ENCODE measurements around the gene CCNY. TPM values are rescaled to one million over a fixed set of nuclear protein-coding genes. Genes with fewer than 3 reads are reported as not detected.

Gene CCNY
- total RNA-seq, 3 donors from 2014 or later: 54.8 to 61.6 (median 58.9) TPM

- Mint-ChIP-seq H3K9me3 (no peaks in the 10 kb centered on the region), H3K27me3 (ENCODE audit: low read depth) (peaks cover 11% of the 10 kb centered on the region), H3K4me3 (no peak overlapping the region), H3K4me1 (ENCODE audit: low read depth) (no peaks in the 10 kb centered on the region), H3K36me3 (ENCODE audit: insufficient read depth) (no peaks in the 10 kb centered on the region)
- ATAC-seq: no peak
- DNase-seq: no peak
Measured at GRCh38 chr10:35585356-35585755, 249.0 kb downstream of the CCNY start.

DNA sequence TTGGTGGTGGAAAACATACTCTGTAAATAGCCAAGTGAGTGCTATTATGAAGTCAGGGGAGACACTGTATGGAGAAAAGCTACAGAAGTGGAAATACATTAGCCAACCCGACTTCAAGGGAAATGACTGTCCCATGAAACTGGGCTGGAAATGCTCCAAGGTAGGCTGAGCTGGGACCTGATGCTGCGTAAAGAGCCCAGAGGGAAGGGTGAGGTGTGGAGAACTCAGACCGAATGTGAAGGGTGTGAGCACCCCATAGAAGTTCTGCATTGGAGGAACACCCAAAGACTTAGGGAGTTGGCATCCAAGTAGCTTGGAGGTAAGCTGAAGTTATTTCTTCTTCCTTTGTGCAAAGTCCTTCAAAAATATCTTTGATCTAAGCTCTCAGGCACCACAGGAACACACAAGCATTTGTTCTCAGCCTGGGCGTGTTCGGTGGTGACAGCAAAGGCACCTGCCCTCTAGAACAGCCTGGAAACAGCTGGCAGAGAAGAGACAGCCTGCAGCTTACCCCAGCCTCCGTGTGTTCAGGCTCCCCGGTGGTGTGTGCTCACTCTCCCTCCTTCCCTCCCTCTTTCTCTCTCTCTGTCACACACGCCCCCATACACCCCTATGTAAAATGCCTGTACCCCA, 249.7 kb downstream of the CCNY start:
- H3K9me3 Mint-ChIP-seq: peaks cover 4% of the 10 kb centered on the region
- DNase-seq (no peak), ATAC-seq (no peak)
- no peak overlapping the region for H3K4me3 Mint-ChIP-seq
- peaks cover 10% of the 10 kb centered on the region for H3K27me3 Mint-ChIP-seq (ENCODE audit: low read depth)
- H3K4me1 Mint-ChIP-seq (ENCODE audit: low read depth): no peaks in the 10 kb centered on the region
- no peaks in the 10 kb centered on the region for H3K36me3 Mint-ChIP-seq (ENCODE audit: insufficient read depth)

DNA sequence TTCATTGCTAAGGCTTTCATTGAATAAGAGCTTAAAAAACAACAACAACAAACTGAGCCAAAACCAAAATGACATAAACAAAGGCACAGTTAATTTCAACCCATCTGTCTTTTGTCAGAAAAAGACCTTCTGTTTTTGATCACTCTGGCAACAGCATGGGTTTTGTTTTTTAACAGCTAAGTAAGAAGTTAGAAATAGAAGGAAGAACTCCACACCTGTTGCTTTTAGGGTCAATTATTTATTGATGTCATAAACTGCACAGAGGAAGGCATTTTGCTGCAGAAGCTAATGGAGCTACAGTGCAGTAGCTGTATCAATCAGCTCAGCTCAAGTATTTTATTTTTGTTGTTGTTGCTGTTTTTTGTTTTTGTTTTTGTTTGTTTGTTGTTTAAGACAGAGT, 252.5 kb downstream of the CCNY start:
- H3K27me3 Mint-ChIP-seq (ENCODE audit: low read depth): peaks cover 14% of the 10 kb centered on the region
- no peak for ATAC-seq
- no peaks in the 10 kb centered on the region for H3K36me3 Mint-ChIP-seq (ENCODE audit: insufficient read depth)
- peaks cover 15% of the 10 kb centered on the region for H3K9me3 Mint-ChIP-seq
- H3K4me1 Mint-ChIP-seq (ENCODE audit: low read depth): no peaks in the 10 kb centered on the region
- H3K4me3 Mint-ChIP-seq: no peak overlapping the region
- DNase-seq: no peak

DNA sequence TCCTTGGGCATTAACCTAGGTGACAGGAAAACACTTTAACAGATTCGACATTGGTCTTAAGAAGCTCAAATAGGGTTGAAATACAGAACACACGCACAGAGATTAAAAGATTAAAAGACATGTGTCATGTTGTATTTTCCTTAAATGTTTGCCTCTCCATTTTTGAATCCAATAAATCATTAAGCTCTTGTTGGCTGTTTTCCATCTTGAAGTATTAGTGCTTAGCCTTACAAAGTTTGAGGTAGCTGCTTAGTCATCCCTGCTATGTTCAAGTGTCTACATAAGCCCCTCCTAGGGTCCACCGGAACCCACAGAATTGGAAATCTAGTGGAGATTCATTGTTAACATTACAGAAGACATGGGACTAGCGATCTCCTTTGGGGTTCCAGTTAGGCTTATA, 256.1 kb downstream of the CCNY start:
- DNase-seq (no peak), ATAC-seq (no peak)
- no peak overlapping the region for H3K4me3 Mint-ChIP-seq
- peaks cover 15% of the 10 kb centered on the region for H3K9me3 Mint-ChIP-seq
- peaks cover 10% of the 10 kb centered on the region for H3K27me3 Mint-ChIP-seq (ENCODE audit: low read depth)
- no peaks in the 10 kb centered on the region for H3K36me3 Mint-ChIP-seq (ENCODE audit: insufficient read depth)
- no peaks in the 10 kb centered on the region for H3K4me1 Mint-ChIP-seq (ENCODE audit: low read depth)

- no peak overlapping the region for H3K4me3 Mint-ChIP-seq
- peaks cover 15% of the 10 kb centered on the region for H3K9me3 Mint-ChIP-seq
- no peak for ATAC-seq
- H3K4me1 Mint-ChIP-seq (ENCODE audit: low read depth): no peaks in the 10 kb centered on the region
- DNase-seq: no peak
- H3K36me3 Mint-ChIP-seq (ENCODE audit: insufficient read depth): no peaks in the 10 kb centered on the region
- H3K27me3 Mint-ChIP-seq (ENCODE audit: low read depth): peaks cover 17% of the 10 kb centered on the region
Measured at GRCh38 chr10:35594115-35595079, 258.1 kb downstream of the CCNY start.

GRCh38 chr10:35595106-35595505, 258.8 kb downstream of the CCNY start:
- no peaks in the 10 kb centered on the region for H3K4me1 Mint-ChIP-seq (ENCODE audit: low read depth)
- no peak for ATAC-seq
- H3K9me3 Mint-ChIP-seq: peaks cover 15% of the 10 kb centered on the region
- peaks cover 22% of the 10 kb centered on the region for H3K27me3 Mint-ChIP-seq (ENCODE audit: low read depth)
- DNase-seq: no peak
- no peaks in the 10 kb centered on the region for H3K36me3 Mint-ChIP-seq (ENCODE audit: insufficient read depth)
- no peak overlapping the region for H3K4me3 Mint-ChIP-seq

DNA sequence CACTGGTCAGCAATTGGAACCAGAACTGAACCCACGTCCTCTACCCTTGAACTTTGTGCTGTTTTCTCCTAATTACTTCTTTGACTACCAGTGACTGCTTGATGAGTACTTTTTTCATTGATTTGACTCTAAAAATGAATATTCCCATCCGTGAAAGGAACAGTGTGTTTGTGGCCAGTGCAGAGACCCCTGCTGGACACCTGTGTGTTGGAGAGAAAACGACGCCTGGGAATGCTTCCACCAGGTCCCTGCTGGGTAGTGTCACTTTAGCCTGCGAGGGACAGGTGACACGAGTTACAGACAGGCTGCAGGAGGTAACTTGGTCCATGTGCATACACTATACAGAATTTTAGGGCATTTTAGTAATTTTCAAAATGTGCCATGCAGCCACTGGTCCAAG, 262.1 kb downstream of the CCNY start:
- Mint-ChIP-seq H3K36me3 (ENCODE audit: insufficient read depth) (no peaks in the 10 kb centered on the region), H3K4me1 (ENCODE audit: low read depth) (no peaks in the 10 kb centered on the region), H3K9me3 (peaks cover 15% of the 10 kb centered on the region), H3K4me3 (no peak overlapping the region), H3K27me3 (ENCODE audit: low read depth) (peaks cover 31% of the 10 kb centered on the region)
- DNase-seq (no peak), ATAC-seq (no peak)

DNA sequence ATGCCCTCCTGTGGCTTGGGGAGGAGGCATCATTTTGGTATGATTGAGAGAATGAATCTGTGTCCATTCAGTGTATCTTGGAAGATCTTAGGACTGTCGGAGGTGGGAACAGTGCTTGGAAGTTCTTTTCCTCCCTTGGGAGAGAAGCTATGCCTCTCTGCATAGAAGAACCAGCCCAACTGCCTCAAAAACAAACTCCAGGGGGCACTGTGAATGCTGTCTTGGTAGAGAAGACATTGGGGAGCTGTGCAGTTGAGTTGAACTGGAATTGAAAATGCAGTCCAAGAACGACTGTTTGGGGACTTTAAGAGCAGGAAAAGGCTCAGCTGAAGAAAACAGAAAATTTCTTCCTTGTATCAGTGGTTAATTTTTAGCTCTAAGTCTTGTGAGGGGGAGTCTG, 263.9 kb downstream of the CCNY start:
- peaks cover 15% of the 10 kb centered on the region for H3K9me3 Mint-ChIP-seq
- H3K27me3 Mint-ChIP-seq (ENCODE audit: low read depth): peaks cover 43% of the 10 kb centered on the region
- no peaks in the 10 kb centered on the region for H3K4me1 Mint-ChIP-seq (ENCODE audit: low read depth)
- H3K4me3 Mint-ChIP-seq: no peak overlapping the region
- H3K36me3 Mint-ChIP-seq (ENCODE audit: insufficient read depth): no peaks in the 10 kb centered on the region
- no peak for ATAC-seq
- DNase-seq: no peak

GRCh38 chr10:35605191-35605590, 268.9 kb downstream of the CCNY start, which contains the start of gene GJD4:
Gene GJD4 (plus strand): TSS chr10:35605341. CDS start chr10:35605568, 227 bp downstream.
- H3K9me3 Mint-ChIP-seq: peaks cover 19% of the 10 kb centered on the region
- ATAC-seq: no peak

GRCh38 chr10:35606430-35606829, 270.1 kb downstream of the CCNY start:
- H3K9me3 Mint-ChIP-seq: peaks cover 7% of the 10 kb centered on the region
- H3K36me3 Mint-ChIP-seq (ENCODE audit: insufficient read depth): no peaks in the 10 kb centered on the region
- no peak overlapping the region for H3K4me3 Mint-ChIP-seq
- peaks cover 4% of the 10 kb centered on the region for H3K4me1 Mint-ChIP-seq (ENCODE audit: low read depth)
- H3K27me3 Mint-ChIP-seq (ENCODE audit: low read depth): peaks cover 52% of the 10 kb centered on the region
- DNase-seq (no peak), ATAC-seq (no peak)

More at GRCh38 chr10:35605191-35605590, 268.9 kb downstream of the CCNY start, which contains the start of gene GJD4:
- DNase-seq: no peak
- H3K4me1 Mint-ChIP-seq (ENCODE audit: low read depth): peaks cover 4% of the 10 kb centered on the region
- H3K27me3 Mint-ChIP-seq (ENCODE audit: low read depth): peaks cover 58% of the 10 kb centered on the region
- no peak within 1 kb of the TSS for H3K4me3 Mint-ChIP-seq
- no peaks in the 10 kb centered on the region for H3K36me3 Mint-ChIP-seq (ENCODE audit: insufficient read depth)

- DNase-seq: no peak
- ATAC-seq: peak; percentile 54 to 59
- Mint-ChIP-seq H3K4me3 (peak overlapping the region; percentile 65), H3K36me3 (ENCODE audit: insufficient read depth) (no peaks in the 10 kb centered on the region), H3K4me1 (ENCODE audit: low read depth) (peaks cover 4% of the 10 kb centered on the region), H3K9me3 (peaks cover 5% of the 10 kb centered on the region), H3K27me3 (ENCODE audit: low read depth) (peaks cover 52% of the 10 kb centered on the region)
Measured at GRCh38 chr10:35607475-35608327, 271.4 kb downstream of the CCNY start.

- Mint-ChIP-seq H3K4me3 (no peak overlapping the region), H3K36me3 (ENCODE audit: insufficient read depth) (no peaks in the 10 kb centered on the region), H3K4me1 (ENCODE audit: low read depth) (peaks cover 4% of the 10 kb centered on the region), H3K9me3 (peaks cover 5% of the 10 kb centered on the region), H3K27me3 (ENCODE audit: low read depth) (peaks cover 51% of the 10 kb centered on the region)
- DNase-seq: no peak
- ATAC-seq: no peak
Measured at GRCh38 chr10:35608328-35608672, 272.0 kb downstream of the CCNY start.

DNA sequence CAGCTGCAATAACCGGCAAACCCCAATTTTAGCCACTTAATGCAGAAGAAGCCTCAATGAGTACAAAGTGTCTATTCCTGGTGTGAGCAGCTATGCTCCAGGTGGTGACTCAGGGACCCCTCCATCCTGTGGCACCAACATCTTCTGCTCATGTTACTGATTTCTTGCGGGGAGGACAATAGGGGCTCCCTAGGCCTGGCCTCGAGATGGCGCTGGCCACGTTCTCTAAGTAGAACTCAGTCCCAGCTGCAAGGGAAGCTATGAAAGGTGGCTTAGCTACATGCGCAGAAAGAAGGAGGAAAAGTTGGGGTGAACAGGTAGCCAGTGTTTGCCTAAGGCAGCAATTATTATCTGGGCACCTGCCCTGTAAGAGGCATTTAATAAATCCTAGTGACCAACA, 275.4 kb downstream of the CCNY start:
- no peak for DNase-seq

More for the DNA sequence above, 275.4 kb downstream of the CCNY start:
- Mint-ChIP-seq H3K27me3 (ENCODE audit: low read depth) (peaks cover 42% of the 10 kb centered on the region), H3K9me3 (peaks cover 5% of the 10 kb centered on the region), H3K36me3 (ENCODE audit: insufficient read depth) (no peaks in the 10 kb centered on the region), H3K4me3 (no peak overlapping the region), H3K4me1 (ENCODE audit: low read depth) (peaks cover 4% of the 10 kb centered on the region)
- ATAC-seq: no peak

Measured in activated T-cell treated with anti-CD3 and anti-CD28 coated beads, Interleukin-2, amount 50 U/mL, for 4 hours (primary cell).